Activated CD8-positive, alpha-beta memory T cell treated with anti-CD3 and anti-CD28 coated beads for 48 hours (primary cell): Measurements from ENCODE around the gene NDUFS2.
"Not testable (repeated sequence)": the region's sequence is repeated elsewhere in the genome, so short reads cannot be mapped to it uniquely, and the experiment has no call there.

Experiments used
- DNase-seq, 3 experiments: peaks; one replicate each; pipeline ENCODE4 v3.0.0-alpha.2; 2020; ENCODE audit warnings: low read depth in 2 of 3, low spot score in 2 of 3

Gene NDUFS2

GRCh38 chr1:161218301-161219077 is 16.3 kb downstream of the NDUFS2 start:
- no peak for DNase-seq

- DNase-seq, result no peak
These were observed 17.1 kb downstream of the NDUFS2 start for GRCh38 chr1:161219078-161219892.

GRCh38 chr1:161220002-161220401 is 17.8 kb downstream of the NDUFS2 start:
- DNase-seq, result no peak

GRCh38 chr1:161222175-161223019 is 20.2 kb downstream of the NDUFS2 start:
- no peak for DNase-seq

GRCh38 chr1:161223805-161224694 is 21.9 kb downstream of the NDUFS2 start:
- no peak for DNase-seq

- not testable (repeated sequence) for DNase-seq
These were observed 22.5 kb downstream of the NDUFS2 start for GRCh38 chr1:161224695-161225087.

GRCh38 chr1:161225178-161225533 is 23.0 kb downstream of the NDUFS2 start:
- DNase-seq, result no peak

- DNase-seq, result peak; percentile 55 to 69 (median 64)
These were observed 23.6 kb downstream of the NDUFS2 start, which contains the start of gene TOMM40L for GRCh38 chr1:161225534-161226319. TOMM40L (plus strand) TSS chr1:161226060; CDS start chr1:161226490, 430 bp downstream.

GRCh38 chr1:161226320-161226711 is 24.1 kb downstream of the NDUFS2 start:
- DNase-seq, result no peak

- no peak for DNase-seq
These were observed 24.6 kb downstream of the NDUFS2 start for GRCh38 chr1:161226759-161227158.

- peak; percentile 62 to 96 (median 94) for DNase-seq
These were observed 25.2 kb downstream of the NDUFS2 start for GRCh38 chr1:161227196-161227871.

- DNase-seq, result no peak
These were observed 25.9 kb downstream of the NDUFS2 start for GRCh38 chr1:161228032-161228431.

GRCh38 chr1:161229896-161230295 is 27.7 kb downstream of the NDUFS2 start:
- no peak for DNase-seq

- DNase-seq, result no peak
These were observed 28.6 kb downstream of the NDUFS2 start for GRCh38 chr1:161230762-161231161.

GRCh38 chr1:161233102-161233501 is 30.9 kb downstream of the NDUFS2 start:
- DNase-seq, result no peak

- DNase-seq, result no peak
These were observed 34.0 kb downstream of the NDUFS2 start for GRCh38 chr1:161235957-161236775.

GRCh38 chr1:161238039-161238473 is 35.9 kb downstream of the NDUFS2 start, which contains the start of gene NR1I3:
NR1I3 (minus strand) TSS chr1:161238203; CDS start chr1:161236565, 1,638 bp downstream.
- no peak for DNase-seq

GRCh38 chr1:161241682-161242081 is 39.5 kb downstream of the NDUFS2 start:
- DNase-seq, result no peak
